H1 (cell line): ENCODE data around the gene CHST12. TPM values are rescaled to one million over a fixed set of nuclear protein-coding genes. Genes with fewer than 3 reads are reported as not detected.

Experiments
- CTCF ChIA-PET: fragments of 300-600 bp; sonication (Branson Sonifier 250); formaldehyde crosslinking; loops from one replicate; lab custom pipeline; 2021; ENCODE audit not compliant: partially characterized antibody; lab: Charles Lee
- POLR2A ChIA-PET: fragments of 300-600 bp; sonication (Branson Sonifier 250); formaldehyde crosslinking; loops from one replicate; lab custom pipeline; 2021; ENCODE audit warnings: inconsistent platforms; ENCODE audit not compliant: partially characterized antibody; lab: Charles Lee
- DNase-seq, 2 experiments: peaks; one replicate each; pipeline versions ENCODE4 v3.0.0 to v3.0.0-alpha.2; 2010 to 2022; ENCODE audit warnings: low spot score in 2 of 2, low read depth in 1 of 2, mixed read lengths in 1 of 2
- FAIRE-seq: peaks from 2 replicates; lab custom pipeline; 2011; peaks lifted over from hg19 to GRCh38; lab: Jason Lieb, UNC
- H2AFZ ChIP-seq: 2 replicates; pipeline ENCODE4 v1.8.1; 2012; ENCODE audit warnings: low read length, inconsistent platforms
- H2AK5ac ChIP-seq: 2 replicates; pipeline ENCODE4 v1.6.1; 2013; ENCODE audit warnings: low read depth, low read length
- H2BK120ac ChIP-seq: replicated peaks from 2 replicates; pipeline ENCODE3; 2013; ENCODE audit warnings: low read depth, low read length, inconsistent platforms
- H2BK12ac ChIP-seq: 2 replicates; pipeline ENCODE4 v1.6.1; 2013; ENCODE audit warnings: low read depth, low read length
- H2BK15ac ChIP-seq: 2 replicates; pipeline ENCODE4 v1.6.1; 2013; ENCODE audit warnings: low read length
- H2BK20ac ChIP-seq: 2 replicates; pipeline ENCODE4 v1.6.1; 2013; ENCODE audit warnings: low read length
- H2BK5ac ChIP-seq: 2 replicates; pipeline ENCODE4 v1.6.1; 2013; ENCODE audit warnings: low read depth, low read length
- H3K14ac ChIP-seq: 2 replicates; pipeline ENCODE4 v1.6.1; 2013; ENCODE audit warnings: inconsistent platforms; ENCODE audit not compliant: insufficient read length
- H3K18ac ChIP-seq: 2 replicates; pipeline ENCODE4 v1.6.1; 2013; ENCODE audit warnings: low read length; ENCODE audit errors: extremely low read depth
- H3K23ac ChIP-seq: 2 replicates; pipeline ENCODE4 v1.6.1; 2013; ENCODE audit warnings: inconsistent platforms; ENCODE audit not compliant: insufficient read length
- H3K23me2 ChIP-seq: 2 replicates; pipeline ENCODE4 v1.6.1; 2013; ENCODE audit warnings: low read depth, low read length
- H3K27ac ChIP-seq: 2 replicates; pipeline ENCODE4 v1.6.1; 2011; ENCODE audit warnings: low read depth, low read length, inconsistent platforms
- H3K27me3 ChIP-seq, 4 experiments: replicated peaks in 1 of 4; 1 replicate in 1 of 4; 2 replicates in 3 of 4; pipeline versions ENCODE4 v1.6.1 to v1.8.1; 2011 to 2013; ENCODE audit warnings: low read length in 3 of 4, mild to moderate bottlenecking in 3 of 4, inconsistent platforms in 2 of 4, mixed read lengths in 2 of 4, moderate library complexity in 1 of 4; ENCODE audit not compliant: control insufficient read depth in 3 of 4, insufficient read depth in 3 of 4; ENCODE audit errors: extremely low read depth in 1 of 4
- H3K36me3 ChIP-seq, 4 experiments: 2 replicates each; pipeline versions ENCODE4 v1.6.1 to v1.8.1; 2011 to 2013; ENCODE audit warnings: mild to moderate bottlenecking in 4 of 4, low read length in 3 of 4, moderate library complexity in 2 of 4, control low read depth in 1 of 4, inconsistent platforms in 1 of 4; ENCODE audit not compliant: insufficient read depth in 4 of 4, control insufficient read depth in 2 of 4
- H3K4ac ChIP-seq: replicated peaks from 2 replicates; pipeline ENCODE3; 2013; ENCODE audit warnings: low read length, low read depth, mixed read lengths, inconsistent platforms; ENCODE audit not compliant: insufficient read length
- H3K4me1 ChIP-seq, 4 experiments: replicated peaks in 1 of 4; 1 replicate in 1 of 4; 2 replicates in 3 of 4; pipeline versions ENCODE4 v1.6.1 to v1.8.1; 2011 to 2013; ENCODE audit warnings: low read length in 3 of 4, inconsistent platforms in 2 of 4, mixed read lengths in 1 of 4; ENCODE audit not compliant: insufficient read depth in 4 of 4, control insufficient read depth in 3 of 4
- H3K4me2 ChIP-seq, 2 experiments: 2 replicates each; pipeline versions ENCODE4 v1.6.1 to v1.8.1; 2011 to 2013; ENCODE audit warnings: low read depth in 2 of 2, low read length in 2 of 2, control low read depth in 1 of 2, inconsistent platforms in 1 of 2, mild to moderate bottlenecking in 1 of 2; ENCODE audit not compliant: insufficient read depth in 1 of 2
- H3K4me3 ChIP-seq, 4 experiments: fragments of 200-600, 300-600 bp in 1 of 4; sonication (generic), shearing (Covaris generic), sonication (Bioruptor Twin) in 1 of 4; 2 replicates each; pipeline versions ENCODE4 v1.5.1 to v1.8.1; 2011 to 2016; ENCODE audit warnings: low read length in 4 of 4, low read depth in 3 of 4, control low read depth in 2 of 4, inconsistent platforms in 2 of 4, mild to moderate bottlenecking in 2 of 4, mixed read lengths in 1 of 4, moderate library complexity in 1 of 4; ENCODE audit not compliant: insufficient read depth in 2 of 4; ENCODE audit errors: extremely low read depth in 1 of 4
- H3K56ac ChIP-seq: replicated peaks from 2 replicates; pipeline ENCODE3; 2013; ENCODE audit warnings: low read depth, mild to moderate bottlenecking, mixed read lengths, low read length, inconsistent platforms; ENCODE audit not compliant: insufficient read length
- H3K79me1 ChIP-seq: 2 replicates; pipeline ENCODE4 v1.6.1; 2013; ENCODE audit warnings: low read depth, low read length, control low read depth
- H3K79me2 ChIP-seq, 2 experiments: 2 replicates each; pipeline versions ENCODE4 v1.6.1 to v1.8.1; 2012 to 2013; ENCODE audit warnings: low read length in 2 of 2, mild to moderate bottlenecking in 2 of 2, inconsistent platforms in 1 of 2; ENCODE audit not compliant: insufficient read depth in 2 of 2, control insufficient read depth in 1 of 2
- H3K9ac ChIP-seq, 4 experiments: replicated peaks in 1 of 4; 1 replicate in 1 of 4; 2 replicates in 3 of 4; pipeline versions ENCODE4 v1.6.1 to v1.8.1; 2011 to 2013; ENCODE audit warnings: low read depth in 3 of 4, low read length in 3 of 4, control low read depth in 2 of 4, mild to moderate bottlenecking in 2 of 4, moderate library complexity in 2 of 4, inconsistent platforms in 1 of 4; ENCODE audit errors: extremely low read depth in 1 of 4
- H3K9me3 ChIP-seq, 2 experiments: 2 replicates each; pipeline versions ENCODE4 v1.6.1 to v1.8.1; 2012 to 2013; ENCODE audit warnings: mild to moderate bottlenecking in 2 of 2, moderate library complexity in 2 of 2, control low read depth in 1 of 2, inconsistent platforms in 1 of 2, low read depth in 1 of 2, low read length in 1 of 2, mixed read lengths in 1 of 2; ENCODE audit not compliant: insufficient read depth in 2 of 2
- H4K20me1 ChIP-seq, 2 experiments: replicated peaks in 1 of 2; 2 replicates each; pipeline versions ENCODE3 to v1.8.1; 2011 to 2013; ENCODE audit warnings: inconsistent platforms in 2 of 2, low read length in 2 of 2, mild to moderate bottlenecking in 1 of 2; ENCODE audit not compliant: insufficient read depth in 2 of 2, control insufficient read depth in 1 of 2
- H4K5ac ChIP-seq: 2 replicates; pipeline ENCODE4 v1.6.1; 2013; ENCODE audit warnings: low read length, low read depth, mixed read lengths, inconsistent platforms; ENCODE audit not compliant: insufficient read length
- H4K8ac ChIP-seq: 2 replicates; pipeline ENCODE4 v1.8.0; 2013; ENCODE audit warnings: mild to moderate bottlenecking, moderate library complexity, low read length, inconsistent platforms; ENCODE audit not compliant: insufficient read depth; ENCODE audit errors: extremely low read depth
- H4K91ac ChIP-seq: replicated peaks from 2 replicates; pipeline ENCODE3; 2013; ENCODE audit warnings: low read length, mixed read lengths, inconsistent platforms; ENCODE audit not compliant: insufficient read length
- MAX ChIP-seq: IDR thresholded peaks from 2 replicates; pipeline ENCODE4 v1.6.1; 2012; ENCODE audit warnings: inconsistent platforms
- WGBS, 2 experiments: shearing (Covaris generic) in 1 of 2; methylation state at CpG; one replicate each; pipeline versions ENCODE4 v1.1.6 to v1.1.7; 2013 to 2015; ENCODE audit warnings: low lambda C conversion rate in 2 of 2, mixed read lengths in 2 of 2, inconsistent platforms in 1 of 2, low coverage in 1 of 2, missing lambda C conversion rate in 1 of 2; ENCODE audit not compliant: insufficient replicate concordance in 2 of 2, insufficient coverage in 1 of 2, insufficient read length in 1 of 2; ENCODE audit errors: extremely low coverage in 1 of 2, missing lambda C conversion rate in 1 of 2; 5-methylcytosine and 5-hydroxymethylcytosine counted together
- polyA plus RNA-seq, 7 experiments: library from polyadenylated mRNA; depleted of rRNA in 3 of 7; stranded (reverse) in 5 of 7; unstranded in 2 of 7; fragments of >200 nt in 5 of 7; fragments of 200-250 nt in 2 of 7; gene quantifications; 1 replicate in 5 of 7; 2 replicates in 1 of 7; 4 replicates in 1 of 7; pipeline versions ENCODE4 v1.2.1 to v1.2.3, GENCODE V29; 2011 to 2013; ENCODE audit warnings: missing spikeins in 2 of 7, mixed read lengths in 2 of 7
- total RNA-seq: library from RNA; stranded (reverse); fragmentation: NEBNext Ultra II Directional; extraction: Animal tissue kit (Norgen Biotek cat#: 25700); gene quantifications from 2 replicates; pipeline ENCODE4 v1.2.1, GENCODE V29; 2021

The CHST12 gene
- total and polyA plus RNA-seq, 2 of the 8 experiments (the other 6 are each of a cell fraction or from before 2014, with no cell fraction given): 13.4 to 24.1 TPM

DNA sequence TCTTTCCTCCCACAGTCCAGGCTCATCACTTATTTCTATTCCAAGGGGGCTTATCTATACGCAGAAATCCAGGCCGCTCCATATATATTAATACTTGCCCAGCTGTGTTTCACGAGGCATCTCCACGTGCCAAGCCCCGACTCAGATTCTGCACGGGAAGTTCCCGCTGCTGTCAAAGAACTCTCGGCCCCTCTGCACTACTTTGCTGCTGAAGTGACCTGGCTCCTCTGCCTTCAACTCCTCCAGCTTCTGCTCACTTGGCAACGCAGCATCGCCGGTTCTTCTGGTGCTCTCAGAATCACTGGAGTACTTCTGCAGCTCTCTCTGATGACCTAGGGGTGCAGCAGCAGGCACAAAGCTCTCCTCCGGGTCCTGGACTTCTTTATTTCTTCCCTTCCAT lies 9.7 kb upstream of the CHST12 start:
- ChIA-PET POLR2A (interaction anchor here (0.7 to 1.9 kb wide), 5 partner anchors 10 to 128 kb away, joined by 3 to 6 read pairs (median 3); partner anchors contain the start of gene CHST12), CTCF (interaction anchor here (0.6 to 1.5 kb wide), 5 partner anchors 9 to 79 kb away, joined by 3 to 13 read pairs (median 4); no protein-coding TSS in a partner anchor)
- no peak for FAIRE-seq
- Histone ChIP-seq H2BK5ac (no peak overlapping the region), H4K8ac (no peak overlapping the region), H3K79me2 (no peaks in the 10 kb centered on the region), H3K18ac (no peak overlapping the region), H4K20me1 (no peaks in the 10 kb centered on the region), H2BK15ac (no peak overlapping the region), H2AFZ (no peak overlapping the region), H3K27ac (no peak overlapping the region), H3K4me3 (no peak overlapping the region), H3K79me1 (no peaks in the 10 kb centered on the region), H3K27me3 (no peaks in the 10 kb centered on the region; a peak in 1 of 7 replicates), H4K5ac (no peak overlapping the region), H3K4me1 (no peaks in the 10 kb centered on the region; a peak in 1 of 7 replicates), H3K4ac (no peak overlapping the region), H3K4me2 (no peak overlapping the region), H2BK120ac (no peak overlapping the region), H3K23me2 (no peaks in the 10 kb centered on the region), H3K9me3 (no peaks in the 10 kb centered on the region), H3K56ac (no peak overlapping the region), H3K9ac (no peak overlapping the region), H4K91ac (no peak overlapping the region), H2BK12ac (no peak overlapping the region), H3K36me3 (no peaks in the 10 kb centered on the region), H3K23ac (no peak overlapping the region), H2AK5ac (no peak overlapping the region), H2BK20ac (no peak overlapping the region), H3K14ac (no peak overlapping the region)
- WGBS, 2 experiments: 95% methylated on average over 12 of the region's 12 CpGs; no CpG with 5 or more reads in 1 of the 2 experiments
- no peak for TF ChIP-seq MAX
- no peak for DNase-seq
